ENCODE results near the gene SLC38A8.

The SLC38A8 gene

DNA sequence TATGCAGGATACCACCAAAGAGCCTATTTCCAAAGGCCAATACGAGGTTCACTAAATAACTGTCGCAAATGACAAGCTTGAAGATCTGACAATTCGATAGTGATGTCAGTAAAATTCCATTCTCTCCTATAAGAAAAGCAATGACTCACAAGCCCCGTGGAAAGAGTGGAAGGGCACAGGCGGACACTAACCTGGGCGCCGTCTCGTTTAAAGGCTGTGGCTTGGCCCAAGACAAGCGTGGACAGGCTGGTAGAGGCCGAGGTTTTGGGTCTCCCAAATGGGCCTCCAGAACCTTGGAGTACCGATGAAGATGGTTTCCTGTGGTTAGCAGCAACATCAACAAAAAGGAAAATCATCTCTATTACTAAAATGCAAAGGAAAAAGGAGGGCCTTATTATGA is 16.5 kb upstream of the SLC38A8 start:
- no peaks in the 10 kb centered on the region for H3K79me2 ChIP-seq (ENCODE audit: control insufficient read depth, low read length)
- no peaks in the 10 kb centered on the region for H3K27me3 ChIP-seq (ENCODE audit: control insufficient read depth, low read length)
- no peak overlapping the region for H3K4me3 ChIP-seq (ENCODE audit: low read length)
- H3K4me1 ChIP-seq (ENCODE audit: control insufficient read depth, low read length) = no peaks in the 10 kb centered on the region
- no peaks in the 10 kb centered on the region for H3K9me3 ChIP-seq (ENCODE audit: control insufficient read depth, insufficient read depth, low read length)
- TF ChIP-seq CTCF (IDR thresholded peaks at IDR 0.05; ENCODE audit: low read depth, low read length, poor library complexity, severe bottlenecking) (no peak), EZH2phosphoT487 (IDR thresholded peaks at IDR 0.05; ENCODE audit: borderline replicate concordance, low read length) (no peak)
- no peaks in the 10 kb centered on the region for H4K20me1 ChIP-seq (ENCODE audit: control insufficient read depth, insufficient read depth, low read depth, low read length)
- H3K4me2 ChIP-seq (ENCODE audit: low read length) = no peak overlapping the region
- no peaks in the 10 kb centered on the region for H3F3A ChIP-seq (ENCODE audit: control insufficient read depth, insufficient read depth)
- peaks cover 81% of the 10 kb centered on the region for H3K36me3 ChIP-seq (ENCODE audit: control insufficient read depth, low read length)
- H3K9me2 ChIP-seq (replicated peaks; ENCODE audit: control insufficient read depth, low read length) = no peaks in the 10 kb centered on the region
- H3K27ac ChIP-seq (ENCODE audit: low read depth, low read length) = no peak overlapping the region

GRCh38 chr16:84058664-84059063 is 16.1 kb upstream of the SLC38A8 start:
- TF ChIP-seq CTCF (IDR thresholded peaks at IDR 0.05; ENCODE audit: low read depth, low read length, poor library complexity, severe bottlenecking) (no peak), EZH2phosphoT487 (IDR thresholded peaks at IDR 0.05; ENCODE audit: borderline replicate concordance, low read length) (no peak)
- Histone ChIP-seq H3F3A (ENCODE audit: control insufficient read depth, insufficient read depth) (no peaks in the 10 kb centered on the region), H3K4me1 (ENCODE audit: control insufficient read depth, low read length) (no peaks in the 10 kb centered on the region), H3K4me2 (ENCODE audit: low read length) (no peak overlapping the region), H3K9me2 (replicated peaks; ENCODE audit: control insufficient read depth, low read length) (no peaks in the 10 kb centered on the region), H4K20me1 (ENCODE audit: control insufficient read depth, insufficient read depth, low read depth, low read length) (no peaks in the 10 kb centered on the region), H3K36me3 (ENCODE audit: control insufficient read depth, low read length) (peaks cover 81% of the 10 kb centered on the region), H3K79me2 (ENCODE audit: control insufficient read depth, low read length) (no peaks in the 10 kb centered on the region), H3K27ac (ENCODE audit: low read depth, low read length) (no peak overlapping the region), H3K27me3 (ENCODE audit: control insufficient read depth, low read length) (no peaks in the 10 kb centered on the region), H3K4me3 (ENCODE audit: low read length) (no peak overlapping the region), H3K9me3 (ENCODE audit: control insufficient read depth, insufficient read depth, low read length) (no peaks in the 10 kb centered on the region)

GRCh38 chr16:84058211-84058610 is 15.6 kb upstream of the SLC38A8 start:
- Histone ChIP-seq H3K9me3 (ENCODE audit: control insufficient read depth, insufficient read depth, low read length) (no peaks in the 10 kb centered on the region), H3K9me2 (replicated peaks; ENCODE audit: control insufficient read depth, low read length) (no peaks in the 10 kb centered on the region), H3K36me3 (ENCODE audit: control insufficient read depth, low read length) (peaks cover 81% of the 10 kb centered on the region), H3K4me3 (ENCODE audit: low read length) (no peak overlapping the region), H3K79me2 (ENCODE audit: control insufficient read depth, low read length) (no peaks in the 10 kb centered on the region), H4K20me1 (ENCODE audit: control insufficient read depth, insufficient read depth, low read depth, low read length) (no peaks in the 10 kb centered on the region), H3K27ac (ENCODE audit: low read depth, low read length) (no peak overlapping the region), H3F3A (ENCODE audit: control insufficient read depth, insufficient read depth) (no peaks in the 10 kb centered on the region), H3K4me2 (ENCODE audit: low read length) (no peak overlapping the region), H3K4me1 (ENCODE audit: control insufficient read depth, low read length) (no peaks in the 10 kb centered on the region), H3K27me3 (ENCODE audit: control insufficient read depth, low read length) (no peaks in the 10 kb centered on the region)
- TF ChIP-seq CTCF (IDR thresholded peaks at IDR 0.05; ENCODE audit: low read depth, low read length, poor library complexity, severe bottlenecking) (no peak), EZH2phosphoT487 (IDR thresholded peaks at IDR 0.05; ENCODE audit: borderline replicate concordance, low read length) (no peak)

DNA sequence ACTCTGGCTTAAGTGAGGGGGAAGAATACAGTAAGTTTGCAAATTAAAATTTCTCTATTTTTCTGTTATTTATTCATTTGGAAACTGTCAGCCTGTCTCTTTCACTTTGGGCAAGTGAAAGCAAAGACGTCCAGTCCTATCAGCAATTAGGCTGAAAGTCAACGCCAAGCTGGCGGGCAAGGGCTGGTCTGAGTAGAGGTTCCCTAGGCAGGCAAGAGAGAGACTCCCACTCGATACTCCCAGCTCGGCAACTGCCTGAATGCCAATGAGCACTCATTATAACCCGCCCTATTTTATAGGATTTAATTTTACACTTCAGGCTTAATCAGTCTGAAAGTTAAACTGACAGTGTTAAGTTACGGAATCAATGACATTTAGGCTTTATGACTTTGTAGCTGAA is 14.3 kb upstream of the SLC38A8 start:
- no peaks in the 10 kb centered on the region for H3K9me3 ChIP-seq (ENCODE audit: control insufficient read depth, insufficient read depth, low read length)
- H3K27me3 ChIP-seq (ENCODE audit: control insufficient read depth, low read length) = no peaks in the 10 kb centered on the region
- H3K9me2 ChIP-seq (replicated peaks; ENCODE audit: control insufficient read depth, low read length) = no peaks in the 10 kb centered on the region
- H3K4me1 ChIP-seq (ENCODE audit: control insufficient read depth, low read length) = no peaks in the 10 kb centered on the region
- no peaks in the 10 kb centered on the region for H3K79me2 ChIP-seq (ENCODE audit: control insufficient read depth, low read length)
- no peaks in the 10 kb centered on the region for H4K20me1 ChIP-seq (ENCODE audit: control insufficient read depth, insufficient read depth, low read depth, low read length)
- no peak overlapping the region for H3K4me3 ChIP-seq (ENCODE audit: low read length)
- peaks cover 82% of the 10 kb centered on the region for H3K36me3 ChIP-seq (ENCODE audit: control insufficient read depth, low read length)
- no peak for TF ChIP-seq CTCF (IDR thresholded peaks at IDR 0.05; ENCODE audit: low read depth, low read length, poor library complexity, severe bottlenecking)
- no peak overlapping the region for H3K4me2 ChIP-seq (ENCODE audit: low read length)
- H3F3A ChIP-seq (ENCODE audit: control insufficient read depth, insufficient read depth) = no peaks in the 10 kb centered on the region
- no peak overlapping the region for H3K27ac ChIP-seq (ENCODE audit: low read depth, low read length)

Data from DOHH2 (cell line).